GM23338 (cell line): Measurements from ENCODE around the gene DLG5.

Experiments
- CREB1 ChIP-seq: fragments of 250-450 bp; sonication (Bioruptor Pico); IDR thresholded peaks from 2 replicates; pipeline ENCODE4 v1.5.0; 2020; ENCODE audit warnings: low read depth, mild to moderate bottlenecking, moderate library complexity
- EZH2 ChIP-seq: fragments of 200-600 bp; sonication (generic); IDR thresholded peaks from one replicate; pipeline ENCODE4 v1.8.0; 2017; ENCODE audit warnings: antibody characterized with exemption, mild to moderate bottlenecking, low read depth; ENCODE audit not compliant: unreplicated experiment
- EZH2phosphoT487 ChIP-seq: fragments of 200-600 bp; sonication (generic); IDR thresholded peaks from one replicate; pipeline ENCODE4 v1.8.1; 2018; ENCODE audit warnings: antibody characterized with exemption; ENCODE audit not compliant: unreplicated experiment
- JUNB ChIP-seq: IDR thresholded peaks from one replicate; pipeline ENCODE4 v1.6.1; 2016; ENCODE audit warnings: antibody characterized with exemption; ENCODE audit not compliant: unreplicated experiment
- NANOG ChIP-seq: IDR thresholded peaks from 2 replicates; pipeline ENCODE4 v1.6.1; 2016; ENCODE audit warnings: antibody characterized with exemption, borderline replicate concordance
- POLR2AphosphoS5 ChIP-seq: IDR thresholded peaks from 2 replicates; pipeline ENCODE4 v1.6.1; 2016; ENCODE audit warnings: antibody characterized with exemption, low read depth
- ZNF331 ChIP-seq: fragments of 250-450 bp; sonication (Bioruptor Pico); IDR thresholded peaks from 2 replicates; pipeline ENCODE4 v1.5.0; 2020; ENCODE audit warnings: low read depth, mild to moderate bottlenecking, moderate library complexity
- TF ChIP-seq, protein P1 (sequence below), 2 experiments: fragments of 200-600 bp in 1 of 2; sonication (generic) in 1 of 2; conservative IDR thresholded peaks; 2 replicates each; pipeline versions ENCODE4 v1.5.1 to v1.6.1; 2016 to 2017; ENCODE audit warnings: antibody characterized with exemption in 2 of 2, low read depth in 2 of 2, mild to moderate bottlenecking in 2 of 2, moderate library complexity in 1 of 2
- TF ChIP-seq, protein P2 (sequence below): IDR thresholded peaks from 2 replicates; pipeline ENCODE4 v1.6.1; 2016; ENCODE audit warnings: antibody characterized with exemption
- TF ChIP-seq, protein P3 (sequence below): IDR thresholded peaks from one replicate; pipeline ENCODE4 v1.6.1; 2018; ENCODE audit warnings: antibody characterized with exemption; ENCODE audit not compliant: unreplicated experiment

DNA sequence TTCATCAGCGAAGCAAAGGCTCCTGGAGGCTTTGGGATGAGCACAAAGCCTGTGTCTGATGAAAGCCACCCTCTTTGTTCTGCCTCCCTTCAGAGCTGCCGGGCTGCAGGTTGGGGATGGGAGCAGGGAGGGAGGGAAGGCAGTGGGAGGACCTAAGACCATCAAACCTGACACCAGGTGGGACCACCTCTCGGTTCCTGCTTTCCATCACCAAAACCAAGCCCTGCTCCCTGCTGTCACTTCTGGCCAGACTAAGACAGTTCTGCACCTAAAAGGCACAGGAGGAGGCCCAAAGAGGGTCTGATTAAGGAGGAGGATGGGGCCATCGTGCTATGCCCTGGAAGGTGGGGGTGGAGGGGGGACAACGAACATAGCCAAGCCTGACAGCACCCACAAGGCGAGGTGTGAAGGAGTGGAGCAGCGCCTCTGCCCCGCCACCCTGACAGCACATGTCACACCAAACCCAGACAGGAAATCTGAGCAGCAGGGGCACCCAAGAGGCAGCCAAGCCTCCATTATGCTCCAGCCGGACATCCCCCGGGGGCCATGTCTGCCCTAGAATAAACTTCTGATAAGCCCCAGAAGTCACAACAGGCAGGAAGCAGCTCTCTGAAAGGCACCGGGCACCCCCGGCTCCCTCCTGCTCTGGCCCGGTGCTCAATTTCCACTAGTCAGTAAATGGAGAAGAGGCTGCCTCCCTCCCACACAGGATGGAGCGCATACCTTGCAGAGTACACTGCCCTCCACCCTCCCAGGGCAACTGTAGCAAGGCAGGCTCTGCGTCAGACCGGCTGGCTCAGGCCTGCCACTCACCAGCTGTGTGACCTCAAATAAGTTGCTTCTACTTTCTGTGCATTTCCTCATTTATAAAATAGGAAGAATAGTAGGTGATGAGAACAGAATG is 48.9 kb downstream of the DLG5 start:
- TF ChIP-seq EZH2 (no peak), POLR2AphosphoS5 (no peak), CREB1 (CRISPR knock-in tag) (no peak), EZH2phosphoT487 (no peak), ZNF331 (no peak), JUNB (no peak), NANOG (no peak)
- TF ChIP-seq, protein P1, sequence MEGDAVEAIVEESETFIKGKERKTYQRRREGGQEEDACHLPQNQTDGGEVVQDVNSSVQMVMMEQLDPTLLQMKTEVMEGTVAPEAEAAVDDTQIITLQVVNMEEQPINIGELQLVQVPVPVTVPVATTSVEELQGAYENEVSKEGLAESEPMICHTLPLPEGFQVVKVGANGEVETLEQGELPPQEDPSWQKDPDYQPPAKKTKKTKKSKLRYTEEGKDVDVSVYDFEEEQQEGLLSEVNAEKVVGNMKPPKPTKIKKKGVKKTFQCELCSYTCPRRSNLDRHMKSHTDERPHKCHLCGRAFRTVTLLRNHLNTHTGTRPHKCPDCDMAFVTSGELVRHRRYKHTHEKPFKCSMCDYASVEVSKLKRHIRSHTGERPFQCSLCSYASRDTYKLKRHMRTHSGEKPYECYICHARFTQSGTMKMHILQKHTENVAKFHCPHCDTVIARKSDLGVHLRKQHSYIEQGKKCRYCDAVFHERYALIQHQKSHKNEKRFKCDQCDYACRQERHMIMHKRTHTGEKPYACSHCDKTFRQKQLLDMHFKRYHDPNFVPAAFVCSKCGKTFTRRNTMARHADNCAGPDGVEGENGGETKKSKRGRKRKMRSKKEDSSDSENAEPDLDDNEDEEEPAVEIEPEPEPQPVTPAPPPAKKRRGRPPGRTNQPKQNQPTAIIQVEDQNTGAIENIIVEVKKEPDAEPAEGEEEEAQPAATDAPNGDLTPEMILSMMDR (conservative IDR thresholded peaks at IDR 0.05; ENCODE audit: low read depth in 2 of 2), result no peak
- TF ChIP-seq, protein P2, sequence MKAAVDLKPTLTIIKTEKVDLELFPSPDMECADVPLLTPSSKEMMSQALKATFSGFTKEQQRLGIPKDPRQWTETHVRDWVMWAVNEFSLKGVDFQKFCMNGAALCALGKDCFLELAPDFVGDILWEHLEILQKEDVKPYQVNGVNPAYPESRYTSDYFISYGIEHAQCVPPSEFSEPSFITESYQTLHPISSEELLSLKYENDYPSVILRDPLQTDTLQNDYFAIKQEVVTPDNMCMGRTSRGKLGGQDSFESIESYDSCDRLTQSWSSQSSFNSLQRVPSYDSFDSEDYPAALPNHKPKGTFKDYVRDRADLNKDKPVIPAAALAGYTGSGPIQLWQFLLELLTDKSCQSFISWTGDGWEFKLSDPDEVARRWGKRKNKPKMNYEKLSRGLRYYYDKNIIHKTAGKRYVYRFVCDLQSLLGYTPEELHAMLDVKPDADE, result peak; percentile 85; the same call in 1 of the 2 replicates
- TF ChIP-seq, protein P3, sequence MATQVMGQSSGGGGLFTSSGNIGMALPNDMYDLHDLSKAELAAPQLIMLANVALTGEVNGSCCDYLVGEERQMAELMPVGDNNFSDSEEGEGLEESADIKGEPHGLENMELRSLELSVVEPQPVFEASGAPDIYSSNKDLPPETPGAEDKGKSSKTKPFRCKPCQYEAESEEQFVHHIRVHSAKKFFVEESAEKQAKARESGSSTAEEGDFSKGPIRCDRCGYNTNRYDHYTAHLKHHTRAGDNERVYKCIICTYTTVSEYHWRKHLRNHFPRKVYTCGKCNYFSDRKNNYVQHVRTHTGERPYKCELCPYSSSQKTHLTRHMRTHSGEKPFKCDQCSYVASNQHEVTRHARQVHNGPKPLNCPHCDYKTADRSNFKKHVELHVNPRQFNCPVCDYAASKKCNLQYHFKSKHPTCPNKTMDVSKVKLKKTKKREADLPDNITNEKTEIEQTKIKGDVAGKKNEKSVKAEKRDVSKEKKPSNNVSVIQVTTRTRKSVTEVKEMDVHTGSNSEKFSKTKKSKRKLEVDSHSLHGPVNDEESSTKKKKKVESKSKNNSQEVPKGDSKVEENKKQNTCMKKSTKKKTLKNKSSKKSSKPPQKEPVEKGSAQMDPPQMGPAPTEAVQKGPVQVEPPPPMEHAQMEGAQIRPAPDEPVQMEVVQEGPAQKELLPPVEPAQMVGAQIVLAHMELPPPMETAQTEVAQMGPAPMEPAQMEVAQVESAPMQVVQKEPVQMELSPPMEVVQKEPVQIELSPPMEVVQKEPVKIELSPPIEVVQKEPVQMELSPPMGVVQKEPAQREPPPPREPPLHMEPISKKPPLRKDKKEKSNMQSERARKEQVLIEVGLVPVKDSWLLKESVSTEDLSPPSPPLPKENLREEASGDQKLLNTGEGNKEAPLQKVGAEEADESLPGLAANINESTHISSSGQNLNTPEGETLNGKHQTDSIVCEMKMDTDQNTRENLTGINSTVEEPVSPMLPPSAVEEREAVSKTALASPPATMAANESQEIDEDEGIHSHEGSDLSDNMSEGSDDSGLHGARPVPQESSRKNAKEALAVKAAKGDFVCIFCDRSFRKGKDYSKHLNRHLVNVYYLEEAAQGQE, result no peak
